Keratinocyte (primary cell): ENCODE data around the gene TMEM42. TPM values are rescaled to one million over a fixed set of nuclear protein-coding genes. Genes with fewer than 3 reads are reported as not detected.
"Not testable (repeated sequence)": the region's sequence is repeated elsewhere in the genome, so short reads cannot be mapped to it uniquely, and the experiment has no call there.

Experiments
- DNase-seq: peaks from one replicate; pipeline ENCODE4 v3.0.0-alpha.2; 2011; ENCODE audit warnings: low read depth, missing footprints, low spot score
- FAIRE-seq: peaks from 2 replicates; lab custom pipeline; 2011; peaks lifted over from hg19 to GRCh38; lab: Jason Lieb, UNC
- H2AFZ ChIP-seq: 2 replicates; pipeline ENCODE4 v1.6.0; 2012; ENCODE audit warnings: low read length, control low read depth, inconsistent platforms; ENCODE audit not compliant: control insufficient read depth
- H3K27ac ChIP-seq: 2 replicates; pipeline ENCODE4 v1.5.1; 2011; ENCODE audit warnings: low read length; ENCODE audit not compliant: control insufficient read depth, insufficient read depth
- H3K27me3 ChIP-seq: 3 replicates; pipeline ENCODE4 v1.6.0; 2011; ENCODE audit warnings: low read length; ENCODE audit not compliant: control insufficient read depth, insufficient read depth; ENCODE audit errors: extremely low read depth
- H3K36me3 ChIP-seq, 2 experiments: 2 replicates in 1 of 2; 3 replicates in 1 of 2; pipeline ENCODE4 v1.5.1; 2011; ENCODE audit warnings: low read length in 2 of 2, mild to moderate bottlenecking in 1 of 2; ENCODE audit not compliant: control insufficient read depth in 2 of 2, insufficient read depth in 2 of 2; ENCODE audit errors: extremely low read depth in 1 of 2
- H3K4me1 ChIP-seq: 3 replicates; pipeline ENCODE4 v1.5.1; 2011; ENCODE audit warnings: low read length; ENCODE audit not compliant: control insufficient read depth, insufficient read depth; ENCODE audit errors: extremely low read depth
- H3K4me2 ChIP-seq: 3 replicates; pipeline ENCODE4 v1.6.0; 2011; ENCODE audit warnings: low read depth, low read length; ENCODE audit not compliant: control insufficient read depth, insufficient read depth; ENCODE audit errors: extremely low read depth
- H3K4me3 ChIP-seq, 3 experiments: fragments of 200-600 bp in 1 of 3; sonication (generic) in 1 of 3; 2 replicates in 2 of 3; 3 replicates in 1 of 3; pipeline ENCODE4 v1.5.1; 2011 to 2016; ENCODE audit warnings: low read length in 3 of 3, mild to moderate bottlenecking in 3 of 3, control low read depth in 2 of 3, inconsistent platforms in 1 of 3, low read depth in 1 of 3, mixed read lengths in 1 of 3, mixed run types in 1 of 3, moderate library complexity in 1 of 3; ENCODE audit not compliant: control insufficient read depth in 2 of 3, insufficient read depth in 2 of 3; ENCODE audit errors: extremely low read depth in 1 of 3
- H3K79me2 ChIP-seq: 2 replicates; pipeline ENCODE4 v1.6.0; 2012; ENCODE audit warnings: low read length; ENCODE audit not compliant: control insufficient read depth, insufficient read depth
- H3K9ac ChIP-seq: 3 replicates; pipeline ENCODE4 v1.6.0; 2011; ENCODE audit warnings: low read length; ENCODE audit not compliant: control insufficient read depth, insufficient read depth; ENCODE audit errors: extremely low read depth
- H3K9me1 ChIP-seq: 3 replicates; pipeline ENCODE4 v1.6.0; 2011; ENCODE audit warnings: low read length; ENCODE audit not compliant: control insufficient read depth, insufficient read depth; ENCODE audit errors: extremely low read depth
- H3K9me3 ChIP-seq: 2 replicates; pipeline ENCODE4 v1.5.1; 2012; ENCODE audit warnings: low read depth, low read length; ENCODE audit not compliant: control insufficient read depth
- H4K20me1 ChIP-seq: 3 replicates; pipeline ENCODE4 v1.6.0; 2011; ENCODE audit warnings: low read length; ENCODE audit not compliant: control insufficient read depth, insufficient read depth; ENCODE audit errors: extremely low read depth
- CTCF ChIP-seq, 3 experiments: IDR thresholded peaks in 1 of 3; conservative IDR thresholded peaks in 1 of 3; optimal IDR thresholded peaks in 1 of 3; 2 replicates in 2 of 3; 3 replicates in 1 of 3; pipeline versions ENCODE3 to v1.5.1; 2011; ENCODE audit warnings: low read length in 3 of 3, mild to moderate bottlenecking in 3 of 3, moderate library complexity in 2 of 3, control low read depth in 1 of 3, inconsistent platforms in 1 of 3; ENCODE audit not compliant: insufficient read depth in 2 of 3; ENCODE audit errors: extremely low read depth in 1 of 3
- EZH2 ChIP-seq: IDR thresholded peaks from one replicate; pipeline ENCODE4 v1.6.1; 2012; ENCODE audit warnings: inconsistent platforms, mild to moderate bottlenecking, low read length, moderate library complexity
- dilution Hi-C: fragments of 300-500 bp; cut with MboI; formaldehyde crosslinking; loops from one replicate; pipeline ENCODE4 v1.7.0; 2020; ENCODE audit warnings: low sequenced_read_pairs; ENCODE audit not compliant: extremely low pct_ligation_motif_present
- polyA minus RNA-seq, 3 experiments: library from RNA; depleted of rRNA, polyadenylated mRNA; stranded (reverse); fragments of >200 nt; gene quantifications; 1 replicate in 1 of 3; 2 replicates in 1 of 3; 3 replicates in 1 of 3; pipeline ENCODE4 v1.2.3, GENCODE V29; 2011
- polyA plus RNA-seq, 5 experiments: library from polyadenylated mRNA; depleted of rRNA in 3 of 5; stranded (reverse) in 3 of 5; stranded (forward) in 1 of 5; unstranded in 1 of 5; fragments of >200 nt; gene quantifications; 1 replicate in 1 of 5; 2 replicates in 3 of 5; 3 replicates in 1 of 5; pipeline versions ENCODE4 v1.2.1 to v1.2.3, GENCODE V29; 2011 to 2012; ENCODE audit warnings: missing spikeins in 2 of 5, low read depth in 1 of 5, low replicate concordance in 1 of 5

TMEM42 gene
- polyA plus RNA-seq, result 15.0 to 25.2 TPM (median 19.5 TPM) in 3 replicates
- polyA plus RNA-seq (2011; ENCODE audit: low read depth), result 6.0 TPM
- polyA plus RNA-seq (2011; cell fraction: cytosol; rRNA removed), result 18.5 and 19.1 TPM in 2 replicates
- polyA plus RNA-seq (2011; cell fraction: nucleus; rRNA removed), result 21.3 and 22.2 TPM in 2 replicates
- polyA plus RNA-seq (2012; ENCODE audit: low replicate concordance), result 11.5 and 19.4 TPM in 2 replicates
- polyA minus RNA-seq, result 5.4 to 11.3 TPM (median 7.2 TPM) in 3 replicates
- 16.7 TPM for polyA minus RNA-seq (2011; cell fraction: cytosol; rRNA and poly(A)+ RNA removed)
- 3.8 and 4.3 TPM in 2 replicates for polyA minus RNA-seq (2011; cell fraction: nucleus; rRNA and poly(A)+ RNA removed)

DNA sequence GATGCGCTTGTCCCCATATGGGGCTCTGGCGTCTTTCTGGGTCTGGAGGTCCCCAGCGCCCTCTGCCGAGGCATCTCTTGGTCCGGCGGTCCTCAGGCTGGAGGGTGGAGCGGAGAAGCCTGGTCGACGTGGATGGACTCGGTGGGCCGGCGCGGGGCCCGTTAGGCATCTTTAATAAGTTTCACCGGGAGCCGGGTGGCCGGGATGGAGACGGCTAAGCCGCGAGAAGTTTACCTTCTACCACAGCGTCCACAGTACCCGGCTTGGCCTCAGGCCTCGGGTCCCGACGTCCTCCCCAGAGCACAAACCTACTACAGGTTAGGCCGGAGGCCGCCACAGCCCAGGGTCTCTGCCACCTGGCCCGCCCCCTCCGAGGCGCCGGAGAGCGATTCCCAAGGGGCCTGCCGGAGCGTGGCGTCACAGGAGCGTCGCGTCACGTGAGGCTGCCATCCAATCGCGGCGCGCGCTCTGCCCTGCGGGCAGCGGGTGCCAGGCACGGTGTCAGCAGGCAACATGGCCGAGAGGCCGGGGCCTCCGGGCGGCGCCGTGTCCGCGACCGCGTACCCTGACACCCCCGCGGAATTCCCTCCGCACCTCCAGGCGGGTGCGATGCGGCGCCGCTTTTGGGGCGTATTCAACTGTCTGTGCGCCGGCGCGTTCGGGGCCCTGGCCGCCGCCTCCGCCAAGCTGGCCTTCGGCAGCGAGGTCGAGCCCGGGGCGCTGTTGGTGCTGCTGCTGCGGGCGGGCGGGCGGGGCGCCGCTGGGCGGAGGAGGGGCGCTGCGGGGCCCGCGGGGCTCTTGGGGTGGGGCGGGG is at the start of gene TMEM42:
Gene TMEM42 (plus strand): TSS at position 501 of the 814 bp plus-strand sequence. CDS start 13 bp downstream, at position 514.
- H3K36me3 ChIP-seq, result peaks cover 2 to 4% of the 10 kb centered on the region in 2 experiments
- peak within 1 kb of the TSS; percentile 89 for H2AFZ ChIP-seq
- peak within 1 kb of the TSS; percentile 80 for H3K9ac ChIP-seq
- no peaks in the 10 kb centered on the region for H3K79me2 ChIP-seq
- H3K9me3 ChIP-seq, result no peaks in the 10 kb centered on the region
- TF ChIP-seq CTCF (optimal IDR thresholded peaks at IDR 0.05 in 1 of 3, IDR thresholded peaks at IDR 0.05 in 1 of 3, conservative IDR thresholded peaks at IDR 0.05 in 1 of 3; ENCODE audit: extremely low read depth in 1 of 3, insufficient read depth in 2 of 3, low read length in 3 of 3) (peak in 2 of 3 experiments; percentile 10 to 13), EZH2 (no peak)
- no peaks in the 10 kb centered on the region for H3K9me1 ChIP-seq
- peak within 1 kb of the TSS; percentile 80 for H3K27ac ChIP-seq
- no peaks in the 10 kb centered on the region for H3K27me3 ChIP-seq
- peak within 1 kb of the TSS; percentile 90 for H3K4me2 ChIP-seq
- H3K4me3 ChIP-seq, result peak within 1 kb of the TSS; percentile 59 to 74 (median 74)
- peaks cover 10% of the 10 kb centered on the region for H3K4me1 ChIP-seq
- dilution Hi-C loops, result no loop called here
- H4K20me1 ChIP-seq, result no peaks in the 10 kb centered on the region
- DNase-seq, result no peak
- no peak for FAIRE-seq

DNA sequence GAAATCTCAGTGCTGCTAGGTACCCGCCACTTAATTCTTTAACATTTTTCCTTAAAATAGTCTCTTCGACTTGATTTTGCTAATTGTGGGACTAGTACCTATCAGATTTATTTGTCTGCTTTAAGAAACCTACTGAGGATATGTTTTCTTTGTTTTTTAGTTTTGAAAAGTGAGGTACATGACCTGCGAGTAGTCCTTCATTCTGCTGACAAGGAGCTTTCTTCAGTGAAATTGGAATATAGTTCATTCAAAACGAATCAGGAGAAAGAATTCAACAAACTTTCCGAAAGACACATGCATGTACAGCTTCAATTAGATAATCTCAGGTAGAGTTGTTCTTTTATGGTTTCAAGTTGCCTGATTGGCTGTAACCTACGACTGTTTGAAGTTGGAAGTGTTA is 47.0 kb upstream of the TMEM42 start:
- DNase-seq (no peak), FAIRE-seq (no peak)
- H3K27me3 ChIP-seq, result no peaks in the 10 kb centered on the region
- no peaks in the 10 kb centered on the region for H3K9me3 ChIP-seq
- H3K9me1 ChIP-seq, result no peaks in the 10 kb centered on the region
- no peak for TF ChIP-seq CTCF (optimal IDR thresholded peaks at IDR 0.05 in 1 of 3, IDR thresholded peaks at IDR 0.05 in 1 of 3, conservative IDR thresholded peaks at IDR 0.05 in 1 of 3; ENCODE audit: extremely low read depth in 1 of 3, insufficient read depth in 2 of 3, low read length in 3 of 3)
- no peak for TF ChIP-seq EZH2
- no peaks in the 10 kb centered on the region for H3K4me1 ChIP-seq
- peaks cover 0 to 5% of the 10 kb centered on the region in 2 experiments for H3K36me3 ChIP-seq
- H4K20me1 ChIP-seq, result no peaks in the 10 kb centered on the region
- no peak overlapping the region for H3K4me3 ChIP-seq
- dilution Hi-C loops, result no loop called here
- H2AFZ ChIP-seq, result no peak overlapping the region
- no peak overlapping the region for H3K4me2 ChIP-seq
- H3K9ac ChIP-seq, result no peak overlapping the region
- no peaks in the 10 kb centered on the region for H3K79me2 ChIP-seq
- no peak overlapping the region for H3K27ac ChIP-seq

- H3K79me2 ChIP-seq, H3K4me3 ChIP-seq, H3K9ac ChIP-seq, H3K4me1 ChIP-seq, H3K9me3 ChIP-seq, H3K4me2 ChIP-seq, FAIRE-seq, DNase-seq, dilution Hi-C loops, H3K9me1 ChIP-seq, H2AFZ ChIP-seq, H4K20me1 ChIP-seq, H3K36me3 ChIP-seq, H3K27ac ChIP-seq, H3K27me3 ChIP-seq: not testable (repeated sequence)
These were observed 45.4 kb upstream of the TMEM42 start for GRCh38 chr3:44816334-44816733.
